Suprapubic skin (tissue), 4 donors: ENCODE measurements around the gene LIPG.

Experiments
- EP300 ChIP-seq: sonication (generic); formaldehyde crosslinking; IDR thresholded peaks from one replicate; pipeline ENCODE4 v1.6.1; 2017; ENCODE audit warnings: antibody characterized with exemption
- POLR2A ChIP-seq, 2 donors: fragments of 450-650 bp; IDR thresholded peaks; one replicate each; pipeline ENCODE4 v1.6.1; 2017; ENCODE audit warnings: antibody characterized with exemption in 2 of 2, mild to moderate bottlenecking in 2 of 2, moderate library complexity in 2 of 2
- POLR2AphosphoS5 ChIP-seq, 3 donors: sonication (generic); formaldehyde crosslinking; IDR thresholded peaks; one replicate each; pipeline ENCODE4 v1.6.1; 2017; ENCODE audit warnings: antibody characterized with exemption in 3 of 3
- TF ChIP-seq, protein P1 (sequence below), 2 donors: fragments of 200-600 bp in 1 of 2; fragments of 450-650 bp in 1 of 2; sonication (generic) in 1 of 2; IDR thresholded peaks; one replicate each; pipeline ENCODE4 v1.5.1; 2016 to 2019; ENCODE audit warnings: antibody characterized with exemption in 2 of 2, mild to moderate bottlenecking in 1 of 2, moderate library complexity in 1 of 2

DNA sequence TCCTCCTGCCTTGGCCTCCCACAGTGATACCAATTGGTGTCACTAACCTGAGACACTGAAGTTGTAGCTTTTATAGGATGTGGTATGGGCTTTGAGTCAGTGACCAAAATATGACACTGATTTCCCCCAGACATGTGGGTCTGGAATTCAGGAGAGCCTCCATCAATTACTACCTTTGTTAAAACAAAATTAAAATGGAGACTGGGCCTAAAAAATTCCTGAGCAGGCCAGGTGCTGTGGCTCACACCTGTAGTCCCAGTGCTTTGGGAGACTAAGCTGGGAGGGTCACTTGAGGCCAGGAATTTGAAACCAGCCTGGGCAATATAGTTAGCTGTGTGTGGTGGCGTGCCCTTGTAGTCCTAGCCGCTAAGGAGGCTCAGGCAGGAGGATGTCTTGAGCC, 36.9 kb upstream of the LIPG start:
- TF ChIP-seq POLR2A (IDR thresholded peaks at IDR 0.05) (no peak), EP300 (no peak), POLR2AphosphoS5 (IDR thresholded peaks at IDR 0.05) (no peak)
- TF ChIP-seq, protein P1, sequence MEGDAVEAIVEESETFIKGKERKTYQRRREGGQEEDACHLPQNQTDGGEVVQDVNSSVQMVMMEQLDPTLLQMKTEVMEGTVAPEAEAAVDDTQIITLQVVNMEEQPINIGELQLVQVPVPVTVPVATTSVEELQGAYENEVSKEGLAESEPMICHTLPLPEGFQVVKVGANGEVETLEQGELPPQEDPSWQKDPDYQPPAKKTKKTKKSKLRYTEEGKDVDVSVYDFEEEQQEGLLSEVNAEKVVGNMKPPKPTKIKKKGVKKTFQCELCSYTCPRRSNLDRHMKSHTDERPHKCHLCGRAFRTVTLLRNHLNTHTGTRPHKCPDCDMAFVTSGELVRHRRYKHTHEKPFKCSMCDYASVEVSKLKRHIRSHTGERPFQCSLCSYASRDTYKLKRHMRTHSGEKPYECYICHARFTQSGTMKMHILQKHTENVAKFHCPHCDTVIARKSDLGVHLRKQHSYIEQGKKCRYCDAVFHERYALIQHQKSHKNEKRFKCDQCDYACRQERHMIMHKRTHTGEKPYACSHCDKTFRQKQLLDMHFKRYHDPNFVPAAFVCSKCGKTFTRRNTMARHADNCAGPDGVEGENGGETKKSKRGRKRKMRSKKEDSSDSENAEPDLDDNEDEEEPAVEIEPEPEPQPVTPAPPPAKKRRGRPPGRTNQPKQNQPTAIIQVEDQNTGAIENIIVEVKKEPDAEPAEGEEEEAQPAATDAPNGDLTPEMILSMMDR (IDR thresholded peaks at IDR 0.05) = no peak
